CD14-positive monocyte (primary cell): ENCODE data around the gene PSORS1C1. TPM values are rescaled to one million over a fixed set of nuclear protein-coding genes. Genes with fewer than 3 reads are reported as not detected.
"Not testable (repeated sequence)": the region's sequence is repeated elsewhere in the genome, so short reads cannot be mapped to it uniquely, and the experiment has no call there.

Source experiments
- DNase-seq, 3 donors: peaks; one replicate each; pipeline ENCODE4 v3.0.0-alpha.2; 2011 to 2022
- H2AFZ ChIP-seq: 2 replicates; pipeline ENCODE4 v1.6.0; 2012; ENCODE audit warnings: mild to moderate bottlenecking, low read depth, low read length, inconsistent platforms; ENCODE audit not compliant: insufficient read depth, poor library complexity, severe bottlenecking
- H3K27ac ChIP-seq, 2 donors: 1 replicate in 1 of 2; 2 replicates in 1 of 2; pipeline ENCODE4 v1.5.1; 2012 to 2013; ENCODE audit warnings: low read length in 2 of 2, control low read depth in 1 of 2, inconsistent platforms in 1 of 2, low read depth in 1 of 2, mild to moderate bottlenecking in 1 of 2
- H3K27me3 ChIP-seq, 2 donors: one replicate each; pipeline versions ENCODE4 v1.6.0 to v1.6.1; 2011 to 2013; ENCODE audit warnings: low read length in 2 of 2; ENCODE audit not compliant: control insufficient read depth in 2 of 2, insufficient read depth in 2 of 2
- H3K36me3 ChIP-seq, 2 donors: replicated peaks in 1 of 2; 1 replicate in 1 of 2; 2 replicates in 1 of 2; pipeline versions ENCODE4 v1.5.1 to v1.6.1; 2012 to 2013; ENCODE audit warnings: low read length in 2 of 2, control low read depth in 1 of 2, inconsistent platforms in 1 of 2, mild to moderate bottlenecking in 1 of 2; ENCODE audit not compliant: insufficient read depth in 2 of 2, control insufficient read depth in 1 of 2
- H3K4me1 ChIP-seq, 2 donors: 1 replicate in 1 of 2; 2 replicates in 1 of 2; pipeline versions ENCODE4 v1.5.1 to v1.6.1; 2012 to 2013; ENCODE audit warnings: low read length in 2 of 2, control low read depth in 1 of 2, inconsistent platforms in 1 of 2, mild to moderate bottlenecking in 1 of 2, moderate library complexity in 1 of 2; ENCODE audit not compliant: insufficient read depth in 2 of 2, control insufficient read depth in 1 of 2
- H3K4me2 ChIP-seq: replicated peaks from 2 replicates; pipeline ENCODE3; 2012; ENCODE audit warnings: low read length, moderate library complexity, mild to moderate bottlenecking; ENCODE audit not compliant: poor library complexity, severe bottlenecking; ENCODE audit errors: extremely low read depth
- H3K4me3 ChIP-seq, 3 experiments: fragments of 200-600 bp in 1 of 3; sonication (generic) in 1 of 3; replicated peaks in 1 of 3; 1 replicate in 2 of 3; 2 replicates in 1 of 3; pipeline ENCODE4 v1.5.1; 2011 to 2013; ENCODE audit warnings: low read length in 3 of 3, mild to moderate bottlenecking in 3 of 3, control low read depth in 2 of 3, low read depth in 2 of 3, inconsistent platforms in 1 of 3, moderate library complexity in 1 of 3
- H3K79me2 ChIP-seq: 2 replicates; pipeline ENCODE4 v1.6.0; 2012; ENCODE audit warnings: mild to moderate bottlenecking, control low read depth, inconsistent platforms, low read length, moderate library complexity; ENCODE audit not compliant: insufficient read depth
- H3K9ac ChIP-seq: 2 replicates; pipeline ENCODE4 v1.6.0; 2017; ENCODE audit warnings: low read length, mild to moderate bottlenecking; ENCODE audit not compliant: insufficient read depth, poor library complexity, severe bottlenecking
- H3K9me3 ChIP-seq, 2 donors: replicated peaks in 1 of 2; 1 replicate in 1 of 2; 2 replicates in 1 of 2; pipeline versions ENCODE4 v1.5.1 to v1.6.1; 2012 to 2013; ENCODE audit warnings: low read length in 2 of 2, control low read depth in 1 of 2; ENCODE audit not compliant: control insufficient read depth in 1 of 2, insufficient read depth in 1 of 2
- H4K20me1 ChIP-seq: 2 replicates; pipeline ENCODE4 v1.6.0; 2012; ENCODE audit warnings: mild to moderate bottlenecking, low read length, control low read depth, moderate library complexity; ENCODE audit not compliant: insufficient read depth
- H3K27ac Mint-ChIP-seq, 7 donors: one replicate each; pipeline ENCODE4 v1.8.0; 2020; ENCODE audit warnings: mild to moderate bottlenecking in 7 of 7, mixed read lengths in 7 of 7, moderate library complexity in 6 of 7, inconsistent platforms in 2 of 7
- H3K27me3 Mint-ChIP-seq, 3 donors: one replicate each; pipeline ENCODE4 v1.8.0; 2021 to 2022; ENCODE audit warnings: low read depth in 3 of 3, mild to moderate bottlenecking in 3 of 3, mixed read lengths in 3 of 3, moderate library complexity in 3 of 3, inconsistent platforms in 1 of 3
- H3K36me3 Mint-ChIP-seq, 2 donors: one replicate each; pipeline ENCODE4 v1.8.0; 2020; ENCODE audit warnings: mixed read lengths in 2 of 2, inconsistent platforms in 1 of 2, mild to moderate bottlenecking in 1 of 2
- H3K4me1 Mint-ChIP-seq: one replicate; pipeline ENCODE4 v1.8.0; 2020; ENCODE audit warnings: mild to moderate bottlenecking, mixed read lengths
- H3K4me3 Mint-ChIP-seq, 2 donors: one replicate each; pipeline ENCODE4 v1.8.0; 2020; ENCODE audit warnings: mild to moderate bottlenecking in 2 of 2, mixed read lengths in 2 of 2, moderate library complexity in 1 of 2
- H3K9me3 Mint-ChIP-seq, 7 donors: one replicate each; pipeline ENCODE4 v1.8.0; 2020 to 2022; ENCODE audit warnings: mixed read lengths in 7 of 7, mild to moderate bottlenecking in 6 of 7, moderate library complexity in 6 of 7, inconsistent platforms in 2 of 7
- WGBS: methylation state at CpG from one replicate; pipeline ENCODE4 v1.1.5; 2013; ENCODE audit warnings: missing lambda C conversion rate; ENCODE audit not compliant: insufficient coverage; 5-methylcytosine and 5-hydroxymethylcytosine counted together
- intact Hi-C, 2 donors: fragments of 100-400 bp; cut with micrococcal nuclease; formaldehyde crosslinking; loops; one replicate each; pipeline versions ENCODE4 v1.15.0 to v1.15.1; 2023
- polyA plus RNA-seq, 3 donors: library from polyadenylated mRNA; depleted of rRNA in 1 of 3; unstranded in 2 of 3; stranded (reverse) in 1 of 3; fragments of 300-500 nt in 2 of 3; fragments of >200 nt in 1 of 3; fragmentation: Illumina TruSeq in 2 of 3; gene quantifications; 1 replicate in 2 of 3; 2 replicates in 1 of 3; pipeline ENCODE4 v1.2.3, GENCODE V29; 2012 to 2021
- TF ChIP-seq, protein P1 (sequence below): fragments of 200-600 bp; IDR thresholded peaks from one replicate; pipeline ENCODE4 v1.8.0; 2022; ENCODE audit warnings: antibody characterized with exemption, mild to moderate bottlenecking

PSORS1C1 gene
- polyA plus RNA-seq, 3 donors: not detected

DNA sequence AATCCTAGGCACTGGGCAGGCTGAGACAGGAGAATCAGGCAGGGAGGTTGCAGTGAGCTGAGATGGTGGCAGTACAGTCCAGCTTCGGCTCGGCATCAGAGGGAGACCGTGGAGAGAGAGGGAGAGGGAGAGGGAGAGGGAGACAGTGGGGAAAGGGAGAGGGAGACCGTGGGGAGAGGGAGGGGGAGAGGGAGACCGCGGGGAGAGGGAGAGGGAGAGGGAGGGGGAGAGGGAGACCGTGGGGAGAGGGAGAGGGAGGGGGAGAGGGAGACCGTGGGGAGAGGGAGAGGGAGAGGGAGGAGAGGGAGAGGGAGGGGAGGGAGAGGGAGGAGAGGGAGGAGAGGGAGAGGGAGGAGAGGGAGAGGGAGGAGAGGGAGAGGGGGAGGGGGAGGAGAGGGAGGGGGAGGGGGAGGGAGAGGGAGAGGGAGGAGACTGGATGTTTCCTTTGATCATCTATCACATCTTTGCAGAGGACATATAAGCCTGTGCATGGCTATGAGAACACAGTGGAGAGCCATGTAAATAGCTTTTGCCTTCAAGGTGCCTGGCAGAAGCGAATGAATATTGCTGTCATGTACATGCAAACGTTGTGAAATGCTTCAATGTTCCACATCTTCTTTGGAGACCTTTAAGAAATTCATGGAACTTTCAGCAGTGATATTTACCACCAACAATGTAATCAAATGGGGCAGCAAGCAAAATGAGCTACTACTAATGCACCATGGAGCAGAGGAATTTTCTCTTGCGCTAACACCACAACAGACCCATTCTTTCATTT is 46.5 kb upstream of the PSORS1C1 start:
- H3K79me2 ChIP-seq, H3K4me1 Mint-ChIP-seq, H3K9me3 ChIP-seq, H3K4me2 ChIP-seq, H3K36me3 Mint-ChIP-seq, H3K4me1 ChIP-seq, H2AFZ ChIP-seq, H3K4me3 ChIP-seq, H3K27ac ChIP-seq, DNase-seq, H3K9me3 Mint-ChIP-seq, H4K20me1 ChIP-seq, H3K9ac ChIP-seq, H3K4me3 Mint-ChIP-seq, H3K27ac Mint-ChIP-seq, intact Hi-C loops, H3K36me3 ChIP-seq, H3K27me3 ChIP-seq, H3K27me3 Mint-ChIP-seq: not testable (repeated sequence)
- 96% methylated on average over 4 of the region's 11 CpGs for WGBS

GRCh38 chr6:31068669-31069340 is 45.8 kb upstream of the PSORS1C1 start:
- Mint-ChIP-seq H3K4me1 (peaks cover 3% of the 10 kb centered on the region), H3K27me3 (peaks cover 0 to 4% (median 2%) of the 10 kb centered on the region in 3 donors), H3K27ac (no peak overlapping the region), H3K36me3 (no peaks in the 10 kb centered on the region), H3K9me3 (peaks cover 0 to 2% (median 0%) of the 10 kb centered on the region in 7 donors), H3K4me3 (no peak overlapping the region)
- no peaks in the 10 kb centered on the region for H3K27me3 ChIP-seq
- TF ChIP-seq, protein P1, sequence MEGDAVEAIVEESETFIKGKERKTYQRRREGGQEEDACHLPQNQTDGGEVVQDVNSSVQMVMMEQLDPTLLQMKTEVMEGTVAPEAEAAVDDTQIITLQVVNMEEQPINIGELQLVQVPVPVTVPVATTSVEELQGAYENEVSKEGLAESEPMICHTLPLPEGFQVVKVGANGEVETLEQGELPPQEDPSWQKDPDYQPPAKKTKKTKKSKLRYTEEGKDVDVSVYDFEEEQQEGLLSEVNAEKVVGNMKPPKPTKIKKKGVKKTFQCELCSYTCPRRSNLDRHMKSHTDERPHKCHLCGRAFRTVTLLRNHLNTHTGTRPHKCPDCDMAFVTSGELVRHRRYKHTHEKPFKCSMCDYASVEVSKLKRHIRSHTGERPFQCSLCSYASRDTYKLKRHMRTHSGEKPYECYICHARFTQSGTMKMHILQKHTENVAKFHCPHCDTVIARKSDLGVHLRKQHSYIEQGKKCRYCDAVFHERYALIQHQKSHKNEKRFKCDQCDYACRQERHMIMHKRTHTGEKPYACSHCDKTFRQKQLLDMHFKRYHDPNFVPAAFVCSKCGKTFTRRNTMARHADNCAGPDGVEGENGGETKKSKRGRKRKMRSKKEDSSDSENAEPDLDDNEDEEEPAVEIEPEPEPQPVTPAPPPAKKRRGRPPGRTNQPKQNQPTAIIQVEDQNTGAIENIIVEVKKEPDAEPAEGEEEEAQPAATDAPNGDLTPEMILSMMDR: peak; percentile 98
- no peaks in the 10 kb centered on the region for H3K4me1 ChIP-seq
- no peak overlapping the region for H3K4me2 ChIP-seq
- no peak overlapping the region for H2AFZ ChIP-seq
- H3K9ac ChIP-seq: no peak overlapping the region
- no peaks in the 10 kb centered on the region for H4K20me1 ChIP-seq
- no peak overlapping the region for H3K27ac ChIP-seq
- no peaks in the 10 kb centered on the region for H3K79me2 ChIP-seq
- WGBS: 38% methylated on average over 9 of the region's 13 CpGs
- DNase-seq: peak; percentile 54 to 69 (median 57)
- H3K36me3 ChIP-seq: no peaks in the 10 kb centered on the region
- no peak overlapping the region for H3K4me3 ChIP-seq
- H3K9me3 ChIP-seq: no peaks in the 10 kb centered on the region
- intact Hi-C loops: no loop called here
